Gastrocnemius medialis (tissue), 4 donors: Measurements from ENCODE around the gene APC.

Experiments
- CTCF ChIP-seq, 5 experiments: fragments of 450-650 bp in 3 of 5; fragments of 200-600 bp in 2 of 5; sonication (generic) in 2 of 5; IDR thresholded peaks in 4 of 5; conservative IDR thresholded peaks in 1 of 5; 1 replicate in 4 of 5; 2 replicates in 1 of 5; pipeline ENCODE4 v1.5.1; 2016 to 2019; ENCODE audit warnings: antibody characterized with exemption in 5 of 5, mild to moderate bottlenecking in 3 of 5, moderate library complexity in 3 of 5
- POLR2A ChIP-seq, 2 donors: fragments of 450-650 bp; IDR thresholded peaks; one replicate each; pipeline ENCODE4 v1.6.1; 2017; ENCODE audit warnings: antibody characterized with exemption in 2 of 2, mild to moderate bottlenecking in 2 of 2, moderate library complexity in 2 of 2

- no peak for TF ChIP-seq CTCF (IDR thresholded peaks at IDR 0.05 in 4 of 5, conservative IDR thresholded peaks at IDR 0.05 in 1 of 5)
- no peak for TF ChIP-seq POLR2A (IDR thresholded peaks at IDR 0.05)
Observed at GRCh38 chr5:112878760-112879159, 141.1 kb downstream of the APC start.
